ENCODE measurements around the gene TRIM16. TPM values are rescaled to one million over a fixed set of nuclear protein-coding genes. Genes with fewer than 3 reads are reported as not detected.
"Not testable (repeated sequence)": the region's sequence is repeated elsewhere in the genome, so short reads cannot be mapped to it uniquely, and the experiment has no call there.

TRIM16 gene
- total RNA-seq, 1 donor from 2014 or later: 37.1 TPM

- no peak for DNase-seq (ENCODE audit: low spot score)
Observed at GRCh38 chr17:15659236-15659635, 24.9 kb downstream of the TRIM16 start.

GRCh38 chr17:15658296-15658695 is 25.8 kb downstream of the TRIM16 start:
- DNase-seq (ENCODE audit: low spot score): no peak

- DNase-seq (ENCODE audit: low spot score): no peak
Observed at GRCh38 chr17:15657868-15658267, 26.2 kb downstream of the TRIM16 start.

DNA sequence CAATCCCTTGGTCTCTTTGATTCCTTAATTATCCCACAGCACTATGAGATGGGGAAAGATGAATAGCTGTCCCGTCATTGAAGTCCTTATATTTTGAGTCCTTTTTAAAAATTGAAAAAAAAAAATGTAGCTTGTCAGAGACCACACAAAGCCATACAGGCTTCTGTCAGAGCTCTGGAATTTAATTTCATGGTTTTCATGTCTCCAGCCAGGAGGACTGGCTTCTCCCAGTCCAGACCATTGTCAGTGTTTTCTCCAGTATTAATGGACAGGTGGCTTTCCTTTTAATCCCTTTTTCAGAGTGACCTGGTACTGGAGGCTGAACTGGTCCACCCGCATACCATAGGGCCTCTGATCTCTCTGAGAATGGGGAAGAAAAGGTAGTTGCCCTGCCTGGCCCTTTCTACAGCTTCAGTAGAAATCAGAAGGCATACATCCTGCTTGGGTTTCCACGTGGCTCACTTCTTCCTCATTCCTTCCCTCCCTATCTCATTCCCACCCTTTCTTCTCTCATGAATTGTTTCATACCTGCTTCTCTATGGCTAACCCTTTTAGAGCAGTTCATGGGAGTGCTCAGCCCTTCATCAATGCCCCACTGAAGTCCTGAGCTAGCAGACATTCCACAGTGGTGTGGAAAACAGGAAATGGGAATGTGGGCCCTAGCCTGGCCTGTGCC is 29.1 kb downstream of the TRIM16 start:
- no peak for DNase-seq (ENCODE audit: low spot score)

DNA sequence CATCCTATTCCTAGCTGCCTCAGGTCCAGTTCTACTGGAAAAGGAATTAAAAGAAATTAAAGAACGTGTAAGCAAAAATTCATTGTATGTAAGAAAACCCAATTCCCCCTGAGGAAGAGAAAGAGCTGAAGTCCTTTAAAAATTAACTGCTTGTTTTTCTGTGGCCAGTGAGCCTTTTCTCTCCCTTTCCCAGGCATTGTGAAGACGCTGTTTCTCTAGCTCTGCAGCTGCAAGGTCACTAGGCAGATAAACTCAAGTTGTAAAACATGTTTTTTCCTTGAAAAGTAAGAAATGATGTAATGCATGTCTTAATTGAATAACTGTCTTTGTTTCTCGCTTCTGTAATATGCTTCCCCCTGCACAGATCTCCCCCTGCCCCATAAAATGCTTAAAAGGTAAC is 29.7 kb downstream of the TRIM16 start:
- not testable (repeated sequence) for DNase-seq (ENCODE audit: low spot score)

DNA sequence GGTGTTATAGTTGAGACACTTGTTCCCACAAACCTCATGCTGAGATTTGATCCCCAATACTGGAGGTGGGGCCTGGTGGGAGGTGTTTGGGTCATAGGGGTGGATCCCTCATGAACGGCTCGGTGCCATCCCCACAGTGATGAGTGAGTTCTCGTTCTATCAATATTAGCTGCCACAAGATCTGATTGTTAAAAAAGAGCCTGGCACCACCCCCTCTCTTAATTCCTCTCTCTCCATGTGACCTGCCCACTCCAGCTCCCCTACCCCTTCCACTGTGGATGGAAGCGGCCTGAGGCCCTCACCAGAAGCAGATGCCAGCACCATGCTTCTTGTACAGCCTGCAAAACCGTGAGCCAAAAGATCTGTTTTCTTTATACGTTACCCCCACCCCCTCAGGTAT is 31.2 kb downstream of the TRIM16 start:
- DNase-seq (ENCODE audit: low spot score): no peak

DNA sequence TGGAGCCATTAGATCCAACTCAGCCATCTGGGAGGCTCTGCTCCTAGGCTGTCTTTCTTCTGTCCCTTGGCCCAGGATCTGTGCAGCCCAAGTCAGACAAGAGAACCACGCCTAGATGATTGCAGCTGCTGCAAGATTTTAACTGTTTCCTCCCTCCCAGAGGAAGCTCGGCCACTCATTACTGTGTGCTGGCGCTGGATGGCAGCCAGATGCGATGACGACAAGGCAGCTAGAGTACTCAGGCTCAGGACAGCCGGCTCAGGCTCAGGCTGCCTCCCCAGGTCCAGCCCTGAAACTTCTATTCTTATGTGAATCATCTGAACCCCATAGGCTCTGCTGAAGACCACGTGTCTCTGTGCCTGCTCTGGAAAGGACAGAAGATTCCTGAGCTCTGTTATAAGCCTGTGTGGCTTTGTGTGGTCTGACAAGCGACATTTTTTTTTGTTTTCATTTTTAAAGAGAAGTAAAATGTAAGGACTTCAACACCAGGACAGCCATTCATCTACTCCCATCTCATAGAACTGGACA is 32.5 kb downstream of the TRIM16 start:
- peak; percentile 95 for DNase-seq (ENCODE audit: low spot score)

DNA sequence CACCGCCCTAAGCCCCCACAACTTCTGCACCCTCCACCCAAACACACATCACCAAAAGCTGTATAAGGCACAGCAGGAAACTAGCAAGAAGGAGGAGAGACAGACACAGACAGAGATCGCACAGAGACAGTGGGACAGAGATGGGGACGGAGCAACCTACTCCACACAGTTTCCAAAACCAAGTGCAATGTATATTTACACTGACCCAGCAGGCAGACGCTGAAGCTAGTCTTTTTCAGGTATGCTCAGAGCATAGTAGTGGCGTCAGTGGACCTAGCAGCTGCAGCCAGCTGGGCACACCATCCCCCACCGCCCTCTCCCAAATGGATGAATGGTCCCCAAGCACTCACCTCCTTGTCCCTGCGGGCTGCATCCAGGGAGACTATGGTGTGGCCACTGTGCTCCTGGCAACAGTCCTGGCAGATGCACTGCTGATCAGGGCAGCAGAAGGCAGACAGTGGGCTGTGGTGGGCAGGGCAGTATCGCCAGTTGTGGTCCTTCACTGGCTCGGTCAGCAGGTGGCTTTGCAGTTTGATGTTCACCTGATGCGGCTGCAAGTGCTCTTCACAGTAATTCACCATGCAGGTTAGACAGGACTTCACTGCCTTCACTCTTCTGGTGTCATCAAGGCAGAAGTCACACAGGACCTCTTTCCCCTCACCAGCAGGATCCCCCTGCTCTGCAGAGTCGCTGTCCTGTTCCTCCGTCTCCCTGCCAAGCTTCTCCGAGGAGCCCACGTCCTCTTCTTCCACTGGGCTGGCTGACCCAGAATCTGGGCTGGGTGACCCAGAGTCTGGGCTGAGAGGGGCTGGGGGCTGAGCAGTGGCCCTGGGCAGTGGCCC is 33.1 kb downstream of the TRIM16 start:
- no peak for DNase-seq (ENCODE audit: low spot score)

DNA sequence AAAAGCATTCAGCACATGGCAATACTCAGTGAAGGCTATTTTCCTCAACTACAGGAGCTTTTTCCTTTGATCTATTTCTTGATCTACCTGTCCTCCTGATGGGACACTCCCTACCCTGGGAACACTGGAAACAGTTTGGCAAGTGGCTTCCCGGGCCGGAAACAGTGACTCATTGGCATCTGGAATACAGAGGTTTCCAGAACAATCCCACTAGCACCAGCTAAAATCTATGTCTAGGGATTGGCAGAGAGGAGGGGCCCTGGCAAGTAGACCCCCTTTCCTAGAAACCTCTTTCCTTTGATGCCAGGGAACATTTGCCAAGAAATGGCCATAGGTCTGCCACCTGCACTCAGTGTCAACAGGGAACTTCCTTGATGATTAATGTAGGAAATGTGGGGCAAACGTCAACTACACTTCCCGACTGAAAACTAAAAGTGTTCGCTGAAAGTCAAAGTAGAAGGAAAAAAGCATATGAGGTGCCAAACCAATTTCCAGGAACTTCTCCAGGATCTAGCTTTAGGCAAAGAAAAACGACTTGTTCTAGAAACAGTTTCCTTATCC is 34.2 kb downstream of the TRIM16 start:
- DNase-seq (ENCODE audit: low spot score): no peak

DNA sequence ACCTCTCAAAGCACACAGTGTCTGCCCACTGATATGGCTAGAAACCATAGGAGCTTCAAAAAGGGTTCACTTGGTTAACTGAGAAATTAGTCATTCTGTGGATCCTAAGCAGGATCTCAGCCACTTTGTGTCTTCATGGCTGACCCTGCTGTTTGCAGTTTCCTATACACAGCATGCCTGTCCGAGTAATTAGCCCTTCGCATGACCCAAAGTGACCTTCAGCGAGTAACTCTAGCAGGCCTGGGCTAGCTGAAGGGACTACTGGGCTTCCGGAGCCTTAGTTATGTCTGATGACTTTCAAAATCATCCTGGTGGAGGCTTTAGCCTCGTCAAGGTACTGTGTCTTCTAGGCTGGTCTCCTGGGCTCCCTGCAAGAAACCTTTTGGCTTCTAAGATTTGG is 35.7 kb downstream of the TRIM16 start:
- no peak for DNase-seq (ENCODE audit: low spot score)

DNA sequence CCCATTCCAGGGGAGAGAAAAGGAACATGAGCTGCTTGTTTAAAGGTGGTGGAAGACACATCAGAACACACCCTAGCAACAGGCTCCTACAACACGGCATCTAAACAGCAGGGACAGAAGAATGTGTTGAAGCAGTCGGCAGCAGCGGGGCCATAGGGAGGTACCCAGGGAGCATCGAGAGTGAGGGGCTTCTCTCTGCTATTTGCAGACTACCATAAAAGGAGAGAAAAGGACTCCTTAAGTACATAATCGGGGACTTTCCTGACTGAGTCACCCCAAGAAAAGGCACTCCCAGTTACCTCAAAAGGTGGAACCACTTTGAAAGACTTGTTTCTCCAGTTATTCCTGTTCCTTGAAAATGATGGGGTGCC is 38.2 kb downstream of the TRIM16 start:
- DNase-seq (ENCODE audit: low spot score): not testable (repeated sequence)

GRCh38 chr17:15645099-15645941 is 38.8 kb downstream of the TRIM16 start:
- not testable (repeated sequence) for DNase-seq (ENCODE audit: low spot score)

- not testable (repeated sequence) for DNase-seq (ENCODE audit: low spot score)
Observed at GRCh38 chr17:15642505-15643251, 41.4 kb downstream of the TRIM16 start.

DNA sequence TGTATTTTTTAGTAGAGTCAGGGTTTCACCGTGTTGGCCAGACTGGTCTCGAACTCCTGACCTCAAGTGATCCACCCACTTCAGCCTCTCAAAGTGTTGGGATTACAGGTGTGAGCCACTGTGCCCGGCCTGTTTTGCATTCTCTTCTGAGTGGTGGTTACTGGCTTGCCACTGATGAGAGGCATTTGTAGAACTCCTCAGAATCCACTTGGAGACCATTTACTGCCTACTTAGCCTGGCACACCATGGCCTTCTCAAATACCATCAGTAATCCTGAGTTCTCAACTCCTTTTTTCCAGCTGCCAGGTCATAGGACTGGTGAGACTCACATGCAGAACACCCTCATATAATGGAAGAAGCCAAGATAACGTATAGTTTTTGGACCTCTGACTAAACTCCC is 42.1 kb downstream of the TRIM16 start:
- not testable (repeated sequence) for DNase-seq (ENCODE audit: low spot score)

GRCh38 chr17:15630930-15631453 is 53.1 kb downstream of the TRIM16 start:
- not testable (repeated sequence) for DNase-seq (ENCODE audit: low spot score)

DNA sequence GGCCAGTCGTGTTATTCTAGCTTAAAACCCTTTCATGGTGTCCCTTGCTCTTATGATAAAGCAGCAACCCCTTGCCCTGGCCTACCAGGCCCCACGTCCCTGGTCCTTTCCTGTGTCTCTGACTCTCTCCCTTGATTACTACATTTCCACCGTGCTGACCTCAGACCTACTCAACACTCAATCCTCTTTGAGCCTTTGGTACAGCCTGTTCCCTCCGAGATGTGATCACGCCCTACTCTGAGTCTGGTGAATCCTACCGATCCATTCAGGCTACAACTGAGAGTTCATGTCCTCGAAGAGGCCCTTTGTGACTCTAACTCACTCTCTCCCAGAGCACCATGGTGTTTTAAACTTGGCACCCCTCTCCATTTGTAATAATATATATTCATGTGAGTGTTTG is 54.1 kb downstream of the TRIM16 start:
- not testable (repeated sequence) for DNase-seq (ENCODE audit: low spot score)

DNA sequence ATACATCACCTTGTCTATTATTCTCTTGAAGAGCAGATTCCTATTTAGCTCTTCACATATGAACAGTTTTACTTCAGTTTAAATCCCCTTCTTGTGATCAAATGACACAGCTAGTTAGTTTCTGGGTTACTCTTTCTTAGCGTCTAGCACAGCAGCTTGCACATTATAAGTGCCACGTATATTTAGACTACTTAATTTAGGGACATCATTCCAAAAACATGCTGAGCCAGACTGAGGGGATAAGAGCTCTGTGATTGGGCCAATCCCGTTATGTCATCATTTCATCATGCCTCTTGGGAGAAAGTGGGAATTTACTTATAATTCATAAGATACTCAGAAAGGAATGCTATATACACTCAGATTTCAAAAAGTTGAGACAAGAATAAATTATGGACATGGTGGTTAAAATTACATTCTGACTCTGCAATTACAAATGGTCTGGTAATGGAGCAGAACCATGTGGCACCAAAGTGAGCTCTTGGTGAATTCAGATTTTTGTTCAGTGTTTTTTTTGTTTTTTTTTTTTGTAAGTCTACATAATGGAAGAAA is 60.4 kb downstream of the TRIM16 start:
- not testable (repeated sequence) for DNase-seq (ENCODE audit: low spot score)

DNA sequence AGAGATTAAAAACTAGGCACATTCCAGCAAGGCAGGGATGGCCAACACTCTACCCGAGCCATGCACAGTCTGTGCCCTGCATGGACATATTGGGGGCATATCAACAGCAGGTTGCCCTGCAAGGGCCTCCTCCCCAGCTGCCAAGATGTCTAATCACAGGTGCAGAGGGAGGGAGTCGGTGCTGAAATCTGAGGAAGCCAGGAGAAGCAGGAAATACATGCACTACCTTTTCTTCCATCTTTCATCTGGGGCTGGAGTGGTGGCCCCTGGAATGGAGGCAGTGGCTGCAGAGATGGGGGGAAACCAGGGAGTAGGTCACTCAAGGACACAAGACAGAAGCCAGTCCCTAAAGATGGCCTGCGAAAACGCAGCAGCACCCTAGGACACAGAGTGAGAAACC is 60.9 kb downstream of the TRIM16 start:
- DNase-seq (ENCODE audit: low spot score): not testable (repeated sequence)

GRCh38 chr17:15622124-15622523 is 62.0 kb downstream of the TRIM16 start:
- not testable (repeated sequence) for DNase-seq (ENCODE audit: low spot score)

Measured in mesenteric fat pad (tissue), 1 donor.